Activated CD4-positive, alpha-beta T cell treated with anti-CD3 and anti-CD28 coated beads, Interleukin-2, amount 10 ng/mL, durations not matched to agents 24 days and 14 days (primary cell): ENCODE results near the gene BMP10. TPM values are rescaled to one million over a fixed set of nuclear protein-coding genes. Genes with fewer than 3 reads are reported as not detected.
"Not testable (repeated sequence)": the region's sequence is repeated elsewhere in the genome, so short reads cannot be mapped to it uniquely, and the experiment has no call there.

Source experiments
- DNase-seq: peaks from one replicate; pipeline ENCODE4 v3.0.0; 2022
- H3K27ac Mint-ChIP-seq: one replicate; pipeline ENCODE4 v1.8.0; 2022; ENCODE audit warnings: mild to moderate bottlenecking, mixed read lengths
- H3K27me3 Mint-ChIP-seq: one replicate; pipeline ENCODE4 v1.8.0; 2022; ENCODE audit warnings: mixed read lengths
- H3K36me3 Mint-ChIP-seq: one replicate; pipeline ENCODE4 v1.8.0; 2022; ENCODE audit warnings: low read depth, mild to moderate bottlenecking, mixed read lengths
- H3K4me1 Mint-ChIP-seq: one replicate; pipeline ENCODE4 v1.8.0; 2021; ENCODE audit warnings: mixed read lengths
- H3K4me3 Mint-ChIP-seq: one replicate; pipeline ENCODE4 v1.8.0; 2022; ENCODE audit warnings: mild to moderate bottlenecking, moderate library complexity, mixed read lengths
- H3K9me3 Mint-ChIP-seq: one replicate; pipeline ENCODE4 v1.8.0; 2021; ENCODE audit warnings: mixed read lengths
- intact Hi-C: fragments of 100-400 bp; cut with micrococcal nuclease; formaldehyde crosslinking; loops from one replicate; pipeline ENCODE4 v1.15.1; 2023
- total RNA-seq: library from RNA; stranded (reverse); gene quantifications from 2 replicates; pipeline ENCODE4 v1.2.3, GENCODE V29; 2022

Gene BMP10
- total RNA-seq, 1 donor from 2014 or later, result not detected

- peaks cover 32% of the 10 kb centered on the region for H3K4me1 Mint-ChIP-seq
- peak overlapping the region; percentile 94 for H3K27ac Mint-ChIP-seq
- H3K4me3 Mint-ChIP-seq, result peak overlapping the region; percentile 71
- H3K27me3 Mint-ChIP-seq, result peaks cover 2% of the 10 kb centered on the region
- peaks cover 7% of the 10 kb centered on the region for H3K36me3 Mint-ChIP-seq
- intact Hi-C loops, result loop anchor here (1.0 to 2.0 kb wide), 6 partner anchors 71 to 751 kb away; partner anchors contain the start of genes APLF, FBXO48 and PNO1
- peaks cover 12% of the 10 kb centered on the region for H3K9me3 Mint-ChIP-seq
- DNase-seq, result no peak
These were observed 36.7 kb upstream of the BMP10 start for GRCh38 chr2:68907920-68908253.

DNA sequence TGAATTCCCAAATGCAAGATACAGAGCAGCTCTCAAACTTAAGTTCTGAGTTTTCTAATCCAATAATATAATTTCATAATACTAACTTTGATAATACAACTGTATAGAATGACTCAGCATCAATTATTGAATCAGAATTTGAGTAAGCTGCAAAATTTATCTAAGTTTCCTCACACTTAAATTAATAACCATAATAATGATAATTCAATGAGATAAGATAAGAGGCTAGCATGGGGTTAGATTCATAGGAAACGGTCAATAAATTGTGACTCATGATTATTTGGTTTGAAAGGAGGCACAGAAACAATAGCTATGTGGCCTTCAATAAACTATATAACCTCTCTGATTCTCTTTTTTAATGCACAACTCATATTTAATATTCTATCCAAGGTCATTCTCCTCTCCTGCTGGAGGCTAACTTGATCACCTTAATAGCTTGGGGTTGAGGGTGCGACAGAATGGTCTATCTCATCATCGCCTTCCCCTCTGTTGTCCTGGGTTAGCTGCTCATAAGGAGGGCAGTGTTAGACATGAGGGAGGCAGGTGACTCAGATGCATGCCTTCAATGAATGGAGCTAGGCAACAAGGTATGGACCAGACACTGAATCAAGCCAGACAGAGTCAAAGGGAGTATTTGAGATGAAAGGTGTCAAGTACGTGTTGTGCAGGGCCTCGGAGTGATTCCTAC, 36.2 kb upstream of the BMP10 start:
- Mint-ChIP-seq H3K36me3 (peaks cover 7% of the 10 kb centered on the region), H3K27ac (peak overlapping the region; percentile 94), H3K4me3 (peak overlapping the region; percentile 8), H3K27me3 (peaks cover 2% of the 10 kb centered on the region), H3K9me3 (peaks cover 12% of the 10 kb centered on the region), H3K4me1 (peaks cover 32% of the 10 kb centered on the region)
- DNase-seq, result peak; percentile 60
- intact Hi-C loops, result no loop called here

- H3K4me1 Mint-ChIP-seq, result peaks cover 32% of the 10 kb centered on the region
- H3K27ac Mint-ChIP-seq, result no peak overlapping the region
- DNase-seq, result no peak
- peaks cover 18% of the 10 kb centered on the region for H3K9me3 Mint-ChIP-seq
- H3K4me3 Mint-ChIP-seq, result no peak overlapping the region
- peaks cover 9% of the 10 kb centered on the region for H3K36me3 Mint-ChIP-seq
- H3K27me3 Mint-ChIP-seq, result peaks cover 2% of the 10 kb centered on the region
- intact Hi-C loops, result no loop called here
These were observed 35.5 kb upstream of the BMP10 start for GRCh38 chr2:68906716-68907115.

- intact Hi-C loops, result no loop called here
- Mint-ChIP-seq H3K27ac (no peak overlapping the region), H3K9me3 (peaks cover 25% of the 10 kb centered on the region), H3K27me3 (peaks cover 2% of the 10 kb centered on the region), H3K4me3 (no peak overlapping the region), H3K4me1 (peaks cover 25% of the 10 kb centered on the region), H3K36me3 (peaks cover 11% of the 10 kb centered on the region)
- no peak for DNase-seq
These were observed 33.9 kb upstream of the BMP10 start for GRCh38 chr2:68905116-68905515.

GRCh38 chr2:68901561-68901960, 30.4 kb upstream of the BMP10 start:
- peaks cover 4% of the 10 kb centered on the region for H3K27me3 Mint-ChIP-seq

GRCh38 chr2:68901199-68901514, 30.0 kb upstream of the BMP10 start:
- DNase-seq, result no peak
- Mint-ChIP-seq H3K27ac (no peak overlapping the region), H3K9me3 (peaks cover 32% of the 10 kb centered on the region), H3K4me1 (no peaks in the 10 kb centered on the region), H3K36me3 (peaks cover 14% of the 10 kb centered on the region), H3K27me3 (peaks cover 4% of the 10 kb centered on the region), H3K4me3 (no peak overlapping the region)
- intact Hi-C loops, result no loop called here

More at GRCh38 chr2:68901561-68901960, 30.4 kb upstream of the BMP10 start:
- peaks cover 14% of the 10 kb centered on the region for H3K36me3 Mint-ChIP-seq
- no peak for DNase-seq
- intact Hi-C loops, result no loop called here
- H3K4me3 Mint-ChIP-seq, result no peak overlapping the region
- no peak overlapping the region for H3K27ac Mint-ChIP-seq
- no peaks in the 10 kb centered on the region for H3K4me1 Mint-ChIP-seq
- peaks cover 32% of the 10 kb centered on the region for H3K9me3 Mint-ChIP-seq

DNA sequence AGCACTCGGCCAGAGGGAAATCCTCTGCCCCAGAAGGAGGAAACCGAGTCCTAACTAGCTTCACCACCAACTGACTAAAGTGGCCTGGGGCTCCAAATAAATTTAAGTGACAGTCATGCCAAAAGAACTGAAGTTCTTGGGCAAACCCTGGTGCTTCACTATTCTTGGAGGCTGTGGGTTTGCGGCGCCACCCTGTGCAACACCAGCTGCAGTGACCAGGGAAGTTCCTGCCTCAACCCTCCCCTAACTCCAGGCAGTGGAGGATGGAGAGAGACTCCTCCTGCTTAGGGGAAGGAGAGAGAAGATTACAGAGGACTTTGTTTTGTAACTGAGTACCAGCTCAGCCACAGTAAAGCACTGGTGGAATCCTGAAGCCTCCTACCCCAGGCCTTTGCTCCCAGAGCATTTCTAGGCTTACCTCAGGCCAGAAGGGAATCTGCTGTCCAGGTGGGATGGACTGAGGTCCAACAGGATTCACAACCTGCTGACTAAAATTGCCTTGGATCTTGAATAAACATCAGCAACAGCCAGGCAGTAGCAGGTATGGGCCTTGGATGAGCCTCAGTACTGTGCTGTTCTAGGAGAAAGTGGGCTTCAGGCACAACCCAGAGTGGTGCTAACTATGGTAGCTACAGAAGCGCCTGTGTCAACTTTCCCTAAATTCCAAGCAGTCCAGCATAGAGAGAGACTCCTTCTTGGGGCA, 29.4 kb upstream of the BMP10 start:
- Mint-ChIP-seq H3K27ac (no peak overlapping the region), H3K4me1 (no peaks in the 10 kb centered on the region), H3K9me3 (peaks cover 34% of the 10 kb centered on the region), H3K36me3 (peaks cover 13% of the 10 kb centered on the region), H3K27me3 (peaks cover 4% of the 10 kb centered on the region), H3K4me3 (no peak overlapping the region)
- peak; percentile 37 for DNase-seq
- intact Hi-C loops, result no loop called here

- DNase-seq, H3K36me3 Mint-ChIP-seq, intact Hi-C loops, H3K4me3 Mint-ChIP-seq, H3K4me1 Mint-ChIP-seq, H3K27ac Mint-ChIP-seq: not testable (repeated sequence)
- Mint-ChIP-seq H3K9me3 (peaks cover 18% of the 10 kb centered on the region), H3K27me3 (peaks cover 13% of the 10 kb centered on the region)
These were observed 24.8 kb upstream of the BMP10 start for GRCh38 chr2:68895981-68896380.

DNA sequence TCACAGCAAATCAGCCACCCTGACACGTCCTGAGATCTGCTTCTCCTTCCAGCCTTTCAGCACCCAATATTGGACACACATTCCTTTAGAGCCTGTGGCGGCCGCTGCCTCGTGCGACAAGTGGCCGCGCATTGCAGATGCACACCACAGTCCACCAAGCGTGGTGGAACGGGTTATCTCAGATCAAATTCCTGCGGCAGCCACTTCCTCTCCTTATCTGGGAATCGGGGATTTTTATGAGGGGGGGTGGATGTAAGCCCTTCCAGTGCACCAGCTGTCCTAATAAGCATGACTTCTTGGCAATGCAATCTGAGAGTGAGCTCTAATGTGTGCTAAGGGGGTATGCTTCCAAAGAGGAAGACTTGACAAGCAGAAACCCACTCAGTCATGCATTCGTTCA, 18.3 kb upstream of the BMP10 start:
- Mint-ChIP-seq H3K27ac (no peak overlapping the region), H3K4me3 (no peak overlapping the region)

DNA sequence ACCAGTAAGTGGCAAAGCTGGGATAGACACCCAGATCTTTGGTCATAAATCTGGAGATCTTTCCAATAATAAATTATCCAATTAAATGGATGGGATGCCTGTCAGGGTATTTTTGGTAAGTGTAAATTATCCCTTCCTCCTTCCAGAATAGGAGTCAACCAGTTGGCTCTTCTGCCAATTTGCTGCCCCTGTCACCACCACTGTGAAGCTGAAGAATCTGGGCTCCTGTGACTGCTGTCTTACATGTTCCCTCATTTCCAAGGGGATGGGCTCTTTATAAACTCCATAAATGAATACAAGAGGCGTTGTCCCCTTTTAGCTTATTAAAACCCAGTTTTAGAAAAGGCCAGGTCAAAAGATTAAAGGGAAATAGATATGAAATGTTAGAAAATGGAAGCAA, 17.8 kb upstream of the BMP10 start:
- intact Hi-C loops, result no loop called here
- Mint-ChIP-seq H3K4me3 (no peak overlapping the region), H3K27me3 (peaks cover 22% of the 10 kb centered on the region), H3K9me3 (no peaks in the 10 kb centered on the region), H3K27ac (no peak overlapping the region), H3K4me1 (peaks cover 4% of the 10 kb centered on the region), H3K36me3 (no peaks in the 10 kb centered on the region)
- no peak for DNase-seq

More for the DNA sequence above, 18.3 kb upstream of the BMP10 start:
- H3K36me3 Mint-ChIP-seq, result no peaks in the 10 kb centered on the region
- DNase-seq, result no peak
- peaks cover under 1% of the 10 kb centered on the region for H3K9me3 Mint-ChIP-seq
- peaks cover 4% of the 10 kb centered on the region for H3K4me1 Mint-ChIP-seq
- intact Hi-C loops, result no loop called here
- H3K27me3 Mint-ChIP-seq, result peaks cover 22% of the 10 kb centered on the region

GRCh38 chr2:68888038-68888704, 17.0 kb upstream of the BMP10 start:
- intact Hi-C loops, result no loop called here
- Mint-ChIP-seq H3K4me1 (peaks cover 3% of the 10 kb centered on the region), H3K36me3 (no peaks in the 10 kb centered on the region), H3K27me3 (peaks cover 25% of the 10 kb centered on the region), H3K4me3 (no peak overlapping the region), H3K9me3 (no peaks in the 10 kb centered on the region), H3K27ac (no peak overlapping the region)
- DNase-seq, result no peak

DNA sequence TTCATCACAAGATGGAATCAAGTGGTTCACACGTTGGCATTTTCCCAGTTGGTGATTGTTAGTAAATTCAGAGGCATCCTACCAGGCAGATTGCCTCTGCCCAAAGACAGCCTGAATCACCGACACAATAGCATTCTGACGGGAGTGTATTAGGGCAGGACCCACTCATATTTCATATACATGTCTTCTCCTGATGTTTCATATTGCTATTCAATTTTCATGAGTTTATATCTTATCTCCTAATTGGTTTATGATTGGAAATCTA, 14.5 kb upstream of the BMP10 start:
- Mint-ChIP-seq H3K27me3 (peaks cover 27% of the 10 kb centered on the region), H3K9me3 (no peaks in the 10 kb centered on the region), H3K36me3 (no peaks in the 10 kb centered on the region), H3K4me1 (no peaks in the 10 kb centered on the region), H3K27ac (no peak overlapping the region), H3K4me3 (no peak overlapping the region)
- intact Hi-C loops, result no loop called here
- DNase-seq, result no peak

- Mint-ChIP-seq H3K27me3 (peaks cover 30% of the 10 kb centered on the region), H3K27ac (no peak overlapping the region), H3K36me3 (no peaks in the 10 kb centered on the region), H3K9me3 (no peaks in the 10 kb centered on the region), H3K4me1 (no peaks in the 10 kb centered on the region), H3K4me3 (no peak overlapping the region)
- intact Hi-C loops, result no loop called here
- DNase-seq, result no peak
These were observed 14.0 kb upstream of the BMP10 start for GRCh38 chr2:68885074-68885810.

GRCh38 chr2:68880213-68880612, 9.0 kb upstream of the BMP10 start:
- Mint-ChIP-seq H3K4me3 (no peak overlapping the region), H3K27me3 (peaks cover 42% of the 10 kb centered on the region), H3K4me1 (no peaks in the 10 kb centered on the region), H3K36me3 (no peaks in the 10 kb centered on the region), H3K9me3 (no peaks in the 10 kb centered on the region), H3K27ac (no peak overlapping the region)
- DNase-seq, result no peak
- intact Hi-C loops, result no loop called here
